Lower lobe of right lung (tissue), 2 donors: ENCODE measurements around the gene RAB40B. TPM values are rescaled to one million over a fixed set of nuclear protein-coding genes. Genes with fewer than 3 reads are reported as not detected.

Source experiments
- ATAC-seq, 2 donors: fragments of 200-7000 bp; cut with Tn5 transposase; one replicate each; pipeline ENCODE4 v1.9.1; 2020 to 2022; ENCODE audit warnings: mild to moderate bottlenecking in 2 of 2, moderate library complexity in 2 of 2
- DNase-seq: peaks from one replicate; pipeline ENCODE4 v3.0.0-alpha.2; 2020
- H3K27ac ChIP-seq: fragments of 200-600 bp; one replicate; pipeline ENCODE4 v1.8.0; 2022
- H3K27me3 ChIP-seq: fragments of 200-600 bp; one replicate; pipeline ENCODE4 v1.8.0; 2022; ENCODE audit warnings: low read depth
- H3K36me3 ChIP-seq: fragments of 200-600 bp; one replicate; pipeline ENCODE4 v1.8.0; 2022; ENCODE audit warnings: mild to moderate bottlenecking
- H3K4me1 ChIP-seq: fragments of 200-600 bp; one replicate; pipeline ENCODE4 v1.8.0; 2022
- H3K4me3 ChIP-seq: fragments of 200-600 bp; one replicate; pipeline ENCODE4 v1.8.0; 2022; ENCODE audit warnings: mild to moderate bottlenecking
- H3K9me3 ChIP-seq: fragments of 200-600 bp; one replicate; pipeline ENCODE4 v1.8.0; 2022
- intact Hi-C: fragments of 100-400 bp; cut with DNase I; formaldehyde crosslinking; loops from one replicate; pipeline ENCODE4 v1.11.0; 2022
- total RNA-seq: library from RNA; stranded (reverse); fragmentation: NEBNext Ultra II Directional; extraction: Animal tissue kit (Norgen Biotek cat#: 25700); gene quantifications from one replicate; pipeline ENCODE4 v1.2.1, GENCODE V29; 2021
- TF ChIP-seq, protein P1 (sequence below): fragments of 200-600 bp; IDR thresholded peaks from one replicate; pipeline ENCODE4 v1.8.0; 2022; ENCODE audit warnings: antibody characterized with exemption, mild to moderate bottlenecking
- donor health status: DM: no; HTN: yes; CAD: no; lungs with severe emphysema.

RAB40B gene
- total RNA-seq, 1 donor from 2014 or later = 10.2 TPM

DNA sequence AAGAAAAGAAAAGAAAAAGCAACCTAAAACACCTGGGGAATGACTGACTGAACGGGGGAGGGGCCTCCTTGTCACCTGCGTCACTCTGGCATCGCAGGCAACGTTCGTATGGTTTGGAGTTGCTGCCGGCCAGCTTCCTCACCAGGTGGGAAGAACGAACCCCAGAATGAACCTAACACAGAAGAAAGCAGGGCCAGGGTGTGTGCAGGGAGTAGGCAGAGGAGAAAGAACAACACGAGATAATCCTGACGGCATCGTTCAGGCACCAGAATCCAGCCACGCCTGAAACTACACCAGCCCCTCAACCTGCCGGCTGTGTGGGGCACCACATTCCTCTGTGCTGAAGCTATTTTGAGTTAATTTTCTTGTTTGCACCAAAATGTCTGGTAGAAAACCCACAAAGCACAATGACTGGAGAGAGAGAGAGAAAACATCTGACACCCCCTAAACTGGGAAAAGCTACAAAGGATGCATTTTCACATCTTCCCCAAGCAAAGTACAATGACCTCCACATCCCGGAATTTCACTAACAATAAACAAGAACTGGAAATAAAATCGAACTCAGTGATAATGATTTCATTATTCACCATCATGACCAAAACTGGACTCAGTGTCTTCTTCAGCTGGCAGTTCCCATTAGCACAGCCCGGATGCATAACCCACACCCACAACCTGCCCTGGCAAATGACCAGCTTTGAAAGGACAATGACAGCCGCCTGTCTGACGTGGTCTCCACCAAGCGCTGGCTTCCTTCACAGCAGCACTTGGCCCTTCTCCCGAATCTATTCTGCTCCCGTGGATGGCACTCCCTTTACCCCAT, 23.6 kb downstream of the RAB40B start:
- no peak for DNase-seq
- Histone ChIP-seq H3K4me1 (no peaks in the 10 kb centered on the region), H3K36me3 (no peaks in the 10 kb centered on the region), H3K27ac (no peak overlapping the region), H3K27me3 (no peaks in the 10 kb centered on the region), H3K4me3 (no peak overlapping the region), H3K9me3 (no peaks in the 10 kb centered on the region)
- no peak for ATAC-seq
- TF ChIP-seq, protein P1, sequence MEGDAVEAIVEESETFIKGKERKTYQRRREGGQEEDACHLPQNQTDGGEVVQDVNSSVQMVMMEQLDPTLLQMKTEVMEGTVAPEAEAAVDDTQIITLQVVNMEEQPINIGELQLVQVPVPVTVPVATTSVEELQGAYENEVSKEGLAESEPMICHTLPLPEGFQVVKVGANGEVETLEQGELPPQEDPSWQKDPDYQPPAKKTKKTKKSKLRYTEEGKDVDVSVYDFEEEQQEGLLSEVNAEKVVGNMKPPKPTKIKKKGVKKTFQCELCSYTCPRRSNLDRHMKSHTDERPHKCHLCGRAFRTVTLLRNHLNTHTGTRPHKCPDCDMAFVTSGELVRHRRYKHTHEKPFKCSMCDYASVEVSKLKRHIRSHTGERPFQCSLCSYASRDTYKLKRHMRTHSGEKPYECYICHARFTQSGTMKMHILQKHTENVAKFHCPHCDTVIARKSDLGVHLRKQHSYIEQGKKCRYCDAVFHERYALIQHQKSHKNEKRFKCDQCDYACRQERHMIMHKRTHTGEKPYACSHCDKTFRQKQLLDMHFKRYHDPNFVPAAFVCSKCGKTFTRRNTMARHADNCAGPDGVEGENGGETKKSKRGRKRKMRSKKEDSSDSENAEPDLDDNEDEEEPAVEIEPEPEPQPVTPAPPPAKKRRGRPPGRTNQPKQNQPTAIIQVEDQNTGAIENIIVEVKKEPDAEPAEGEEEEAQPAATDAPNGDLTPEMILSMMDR = no peak
- intact Hi-C loops = no loop called here

DNA sequence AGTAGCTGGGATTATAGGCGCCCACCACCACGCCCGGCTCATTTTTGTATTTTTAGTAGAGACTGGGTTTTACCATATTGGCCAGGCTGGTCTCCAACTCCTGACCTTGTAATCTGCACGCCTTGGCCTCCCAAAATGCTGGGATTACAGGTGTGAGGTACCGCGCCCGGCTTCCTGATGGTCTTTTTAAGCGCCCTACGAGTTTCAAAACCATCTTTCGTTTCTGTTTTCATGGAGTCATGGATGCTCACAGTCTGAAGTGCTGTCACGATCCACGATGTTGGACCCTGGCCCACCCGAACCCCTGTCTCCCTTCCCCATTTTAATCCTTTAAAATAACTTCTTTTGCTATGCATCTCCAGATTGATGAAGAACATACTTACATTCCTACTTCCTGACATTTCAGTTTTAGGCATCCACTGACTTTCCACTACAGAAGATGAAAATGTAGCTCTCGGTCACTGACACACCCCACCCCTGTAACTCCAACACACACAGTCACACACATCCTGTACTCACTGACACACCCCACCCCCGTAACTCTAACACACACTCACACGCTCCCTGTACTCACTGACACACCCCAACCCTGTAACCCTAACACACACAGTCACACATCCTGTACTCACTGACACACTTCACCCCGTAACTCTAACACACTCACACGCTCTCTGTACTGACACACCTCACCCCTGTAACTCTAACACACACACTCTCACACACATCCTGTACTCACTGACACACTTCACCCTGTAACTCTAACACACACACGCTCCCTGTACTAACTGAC, 27.6 kb downstream of the RAB40B start:
- DNase-seq = no peak
- ATAC-seq = no peak
- H3K27me3 ChIP-seq = no peaks in the 10 kb centered on the region
- no peak overlapping the region for H3K4me3 ChIP-seq
- TF ChIP-seq, protein P1 = no peak
- peak overlapping the region; percentile 44 for H3K27ac ChIP-seq
- no peaks in the 10 kb centered on the region for H3K9me3 ChIP-seq
- no peaks in the 10 kb centered on the region for H3K36me3 ChIP-seq
- no peaks in the 10 kb centered on the region for H3K4me1 ChIP-seq
- intact Hi-C loops = no loop called here

DNA sequence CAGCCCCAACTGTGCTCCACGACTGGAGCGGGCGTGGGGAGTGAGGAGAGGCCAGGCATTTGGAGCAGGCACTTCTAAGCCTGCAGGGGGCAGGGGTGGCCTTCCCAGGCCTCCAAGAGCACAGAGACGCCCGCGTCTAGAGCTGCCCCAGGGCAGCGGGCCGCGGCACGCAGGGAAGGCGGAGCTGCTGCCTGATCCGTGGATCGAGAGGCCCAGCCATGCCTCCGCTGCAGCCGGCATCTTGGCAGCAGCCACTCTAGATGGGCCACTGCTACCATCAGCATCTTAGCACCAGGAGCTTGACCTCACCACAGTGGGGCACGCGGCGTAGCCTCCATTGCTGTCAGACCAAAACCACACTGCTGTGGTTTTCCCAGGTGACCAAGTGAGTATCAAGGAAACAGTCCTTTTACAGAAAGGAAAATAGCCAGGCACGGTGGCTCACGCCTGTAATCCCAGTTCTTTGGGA, 29.8 kb downstream of the RAB40B start:
- no peak overlapping the region for H3K4me3 ChIP-seq
- ATAC-seq = peak; percentile 93
- H3K27me3 ChIP-seq = no peaks in the 10 kb centered on the region
- DNase-seq = peak; percentile 80
- intact Hi-C loops = no loop called here
- H3K36me3 ChIP-seq = no peaks in the 10 kb centered on the region
- no peaks in the 10 kb centered on the region for H3K4me1 ChIP-seq
- TF ChIP-seq, protein P1 = peak; percentile 56
- H3K27ac ChIP-seq = peak overlapping the region; percentile 44
- H3K9me3 ChIP-seq = no peaks in the 10 kb centered on the region

DNA sequence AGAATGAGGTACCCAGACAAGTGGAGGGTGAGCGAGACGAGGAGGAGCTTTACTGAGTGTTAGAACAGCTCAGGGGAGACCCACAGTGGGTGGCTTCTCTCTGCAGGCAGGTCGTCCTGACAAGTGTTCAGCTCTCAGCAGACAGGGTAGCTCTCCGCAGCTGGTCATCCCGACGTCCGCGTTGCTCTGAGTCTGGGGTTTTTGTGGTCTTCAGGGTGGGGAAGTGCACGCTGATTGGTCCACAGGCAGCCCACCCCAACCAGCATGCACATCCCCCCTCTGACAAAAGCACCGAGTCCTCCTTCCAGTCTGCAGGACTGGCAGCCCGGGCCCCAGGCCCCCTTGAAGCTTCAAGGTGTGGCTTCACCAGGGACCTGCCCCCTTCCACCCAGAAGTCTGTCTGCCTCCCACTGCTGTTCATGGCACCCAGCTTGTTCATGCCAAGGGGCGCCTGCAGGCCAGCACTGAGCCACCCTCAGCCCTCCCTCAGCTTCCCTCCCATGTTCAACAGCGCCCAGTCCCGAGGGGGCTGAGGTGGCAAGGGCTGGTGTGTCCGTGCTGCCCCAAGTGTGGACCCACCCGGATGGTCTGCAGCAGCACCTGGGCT, 30.4 kb downstream of the RAB40B start:
- Histone ChIP-seq H3K4me1 (no peaks in the 10 kb centered on the region), H3K36me3 (no peaks in the 10 kb centered on the region), H3K27me3 (no peaks in the 10 kb centered on the region), H3K9me3 (no peaks in the 10 kb centered on the region), H3K27ac (no peak overlapping the region), H3K4me3 (no peak overlapping the region)
- DNase-seq (no peak), ATAC-seq (no peak)
- intact Hi-C loops = no loop called here
- TF ChIP-seq, protein P1 = no peak

DNA sequence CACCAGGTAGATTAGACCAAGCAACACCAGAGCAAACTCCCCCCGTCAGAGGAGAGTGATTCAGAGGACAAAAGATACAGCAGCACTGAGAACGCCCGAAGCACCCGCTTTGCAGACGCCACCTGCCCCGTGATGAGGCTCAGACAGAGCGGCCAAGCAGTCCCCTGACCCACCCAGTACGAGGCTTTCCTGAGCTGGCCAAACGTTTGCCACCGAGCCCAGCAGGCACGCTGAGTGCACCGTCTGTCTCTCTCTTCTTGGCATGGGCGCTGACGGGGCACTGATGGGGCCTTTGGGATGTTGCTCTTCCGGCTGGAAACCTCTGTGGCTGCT, 30.9 kb downstream of the RAB40B start:
- ATAC-seq (no peak), DNase-seq (no peak)
- intact Hi-C loops = no loop called here
- no peak overlapping the region for H3K27ac ChIP-seq
- H3K4me3 ChIP-seq = no peak overlapping the region
- H3K27me3 ChIP-seq = no peaks in the 10 kb centered on the region
- TF ChIP-seq, protein P1 = no peak
- H3K4me1 ChIP-seq = no peaks in the 10 kb centered on the region
- H3K9me3 ChIP-seq = no peaks in the 10 kb centered on the region
- H3K36me3 ChIP-seq = no peaks in the 10 kb centered on the region
